ENCODE data around the gene MACROD2.

MACROD2 gene

GRCh38 chr20:15890407-15890982, 1895.2 kb downstream of the MACROD2 start:
- FAIRE-seq (no peak), DNase-seq (ENCODE audit: insufficient read length, low spot score) (no peak)
- no peak for TF ChIP-seq CTCF (IDR thresholded peaks at IDR 0.05; ENCODE audit: insufficient read depth, missing control alignments)

- FAIRE-seq (no peak), DNase-seq (ENCODE audit: insufficient read length, low spot score) (no peak)
- no peak for TF ChIP-seq CTCF (IDR thresholded peaks at IDR 0.05; ENCODE audit: insufficient read depth, missing control alignments)
Observed at GRCh38 chr20:15895126-15895525, 1899.8 kb downstream of the MACROD2 start.

- DNase-seq (ENCODE audit: insufficient read length, low spot score) (no peak), FAIRE-seq (no peak)
Observed at GRCh38 chr20:15895560-15896084, 1900.3 kb downstream of the MACROD2 start.

GRCh38 chr20:15899967-15900366, 1904.7 kb downstream of the MACROD2 start:
- no peak for DNase-seq (ENCODE audit: insufficient read length, low spot score)
- FAIRE-seq: no peak
- no peak for TF ChIP-seq CTCF (IDR thresholded peaks at IDR 0.05; ENCODE audit: insufficient read depth, missing control alignments)

More at GRCh38 chr20:15895560-15896084, 1900.3 kb downstream of the MACROD2 start:
- TF ChIP-seq CTCF (IDR thresholded peaks at IDR 0.05; ENCODE audit: insufficient read depth, missing control alignments): no peak

- no peak for TF ChIP-seq CTCF (IDR thresholded peaks at IDR 0.05; ENCODE audit: insufficient read depth, missing control alignments)
- no peak for FAIRE-seq
- DNase-seq (ENCODE audit: insufficient read length, low spot score): no peak
Observed at GRCh38 chr20:15900443-15900842, 1905.1 kb downstream of the MACROD2 start.

GRCh38 chr20:15902493-15902892, 1907.2 kb downstream of the MACROD2 start:
- FAIRE-seq (no peak), DNase-seq (ENCODE audit: insufficient read length, low spot score) (no peak)
- TF ChIP-seq CTCF (IDR thresholded peaks at IDR 0.05; ENCODE audit: insufficient read depth, missing control alignments): peak; percentile 19

- no peak for DNase-seq (ENCODE audit: insufficient read length, low spot score)
- FAIRE-seq: no peak
- TF ChIP-seq CTCF (IDR thresholded peaks at IDR 0.05; ENCODE audit: insufficient read depth, missing control alignments): no peak
Observed at GRCh38 chr20:15905661-15906060, 1910.3 kb downstream of the MACROD2 start.

Measured in D721Med (cell line).